Ishikawa (cell line): ENCODE measurements around the gene ZCCHC7.

Source experiments
- CEBPB ChIP-seq: IDR thresholded peaks from 2 replicates; pipeline ENCODE4 v1.6.1; 2012
- CREB1 ChIP-seq: IDR thresholded peaks from 2 replicates; pipeline ENCODE4 v1.6.1; 2012; ENCODE audit warnings: low read depth
- EGR1 ChIP-seq: IDR thresholded peaks from 2 replicates; pipeline ENCODE4 v1.6.1; 2012
- EP300 ChIP-seq: IDR thresholded peaks from 2 replicates; pipeline ENCODE4 v1.6.1; 2012; ENCODE audit warnings: borderline replicate concordance
- FOXM1 ChIP-seq: IDR thresholded peaks from 2 replicates; pipeline ENCODE4 v1.6.1; 2012; ENCODE audit warnings: low read depth, borderline replicate concordance
- NFIC ChIP-seq: IDR thresholded peaks from 2 replicates; pipeline ENCODE4 v1.6.1; 2012
- RAD21 ChIP-seq: IDR thresholded peaks from 2 replicates; pipeline ENCODE4 v1.6.1; 2012; ENCODE audit warnings: low read depth
- REST ChIP-seq: IDR thresholded peaks from 2 replicates; pipeline ENCODE4 v1.6.1; 2012; ENCODE audit warnings: low read depth, mild to moderate bottlenecking
- TAF1 ChIP-seq: IDR thresholded peaks from 2 replicates; pipeline ENCODE4 v1.6.1; 2012; ENCODE audit warnings: low read depth, mild to moderate bottlenecking
- TCF12 ChIP-seq: IDR thresholded peaks from 2 replicates; pipeline ENCODE4 v1.6.1; 2012; ENCODE audit warnings: low read depth
- YY1 ChIP-seq: IDR thresholded peaks from 2 replicates; pipeline ENCODE4 v1.6.1; 2012; ENCODE audit warnings: low read depth
- ZBTB7A ChIP-seq: IDR thresholded peaks from 2 replicates; pipeline ENCODE4 v1.6.1; 2012; ENCODE audit warnings: low read depth
- TF ChIP-seq, protein P1 (sequence below): IDR thresholded peaks from 2 replicates; pipeline ENCODE4 v1.6.1; 2012

GRCh38 chr9:37379835-37380234 lies 259.5 kb downstream of the ZCCHC7 start:
- TF ChIP-seq CEBPB (no peak), YY1 (no peak), TAF1 (no peak), EP300 (no peak), REST (no peak), RAD21 (no peak), EGR1 (no peak), NFIC (no peak), TCF12 (no peak), CREB1 (no peak), ZBTB7A (no peak), FOXM1 (no peak)
- TF ChIP-seq, protein P1, sequence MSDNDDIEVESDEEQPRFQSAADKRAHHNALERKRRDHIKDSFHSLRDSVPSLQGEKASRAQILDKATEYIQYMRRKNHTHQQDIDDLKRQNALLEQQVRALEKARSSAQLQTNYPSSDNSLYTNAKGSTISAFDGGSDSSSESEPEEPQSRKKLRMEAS = no peak
